CD14-positive monocyte (primary cell): Measurements from ENCODE around the gene FKBP9. TPM values are rescaled to one million over a fixed set of nuclear protein-coding genes. Genes with fewer than 3 reads are reported as not detected.
"Not testable (repeated sequence)": the region's sequence is repeated elsewhere in the genome, so short reads cannot be mapped to it uniquely, and the experiment has no call there.

Experiments
- DNase-seq, 3 donors: peaks; one replicate each; pipeline ENCODE4 v3.0.0-alpha.2; 2011 to 2022
- H2AFZ ChIP-seq: 2 replicates; pipeline ENCODE4 v1.6.0; 2012; ENCODE audit warnings: mild to moderate bottlenecking, low read depth, low read length, inconsistent platforms; ENCODE audit not compliant: insufficient read depth, poor library complexity, severe bottlenecking
- H3K27ac ChIP-seq, 2 donors: 1 replicate in 1 of 2; 2 replicates in 1 of 2; pipeline ENCODE4 v1.5.1; 2012 to 2013; ENCODE audit warnings: low read length in 2 of 2, control low read depth in 1 of 2, inconsistent platforms in 1 of 2, low read depth in 1 of 2, mild to moderate bottlenecking in 1 of 2
- H3K27me3 ChIP-seq, 2 donors: one replicate each; pipeline versions ENCODE4 v1.6.0 to v1.6.1; 2011 to 2013; ENCODE audit warnings: low read length in 2 of 2; ENCODE audit not compliant: control insufficient read depth in 2 of 2, insufficient read depth in 2 of 2
- H3K36me3 ChIP-seq, 2 donors: replicated peaks in 1 of 2; 1 replicate in 1 of 2; 2 replicates in 1 of 2; pipeline versions ENCODE4 v1.5.1 to v1.6.1; 2012 to 2013; ENCODE audit warnings: low read length in 2 of 2, control low read depth in 1 of 2, inconsistent platforms in 1 of 2, mild to moderate bottlenecking in 1 of 2; ENCODE audit not compliant: insufficient read depth in 2 of 2, control insufficient read depth in 1 of 2
- H3K4me1 ChIP-seq, 2 donors: 1 replicate in 1 of 2; 2 replicates in 1 of 2; pipeline versions ENCODE4 v1.5.1 to v1.6.1; 2012 to 2013; ENCODE audit warnings: low read length in 2 of 2, control low read depth in 1 of 2, inconsistent platforms in 1 of 2, mild to moderate bottlenecking in 1 of 2, moderate library complexity in 1 of 2; ENCODE audit not compliant: insufficient read depth in 2 of 2, control insufficient read depth in 1 of 2
- H3K4me2 ChIP-seq: replicated peaks from 2 replicates; pipeline ENCODE3; 2012; ENCODE audit warnings: low read length, moderate library complexity, mild to moderate bottlenecking; ENCODE audit not compliant: poor library complexity, severe bottlenecking; ENCODE audit errors: extremely low read depth
- H3K4me3 ChIP-seq, 3 experiments: fragments of 200-600 bp in 1 of 3; sonication (generic) in 1 of 3; replicated peaks in 1 of 3; 1 replicate in 2 of 3; 2 replicates in 1 of 3; pipeline ENCODE4 v1.5.1; 2011 to 2013; ENCODE audit warnings: low read length in 3 of 3, mild to moderate bottlenecking in 3 of 3, control low read depth in 2 of 3, low read depth in 2 of 3, inconsistent platforms in 1 of 3, moderate library complexity in 1 of 3
- H3K79me2 ChIP-seq: 2 replicates; pipeline ENCODE4 v1.6.0; 2012; ENCODE audit warnings: mild to moderate bottlenecking, control low read depth, inconsistent platforms, low read length, moderate library complexity; ENCODE audit not compliant: insufficient read depth
- H3K9ac ChIP-seq: 2 replicates; pipeline ENCODE4 v1.6.0; 2017; ENCODE audit warnings: low read length, mild to moderate bottlenecking; ENCODE audit not compliant: insufficient read depth, poor library complexity, severe bottlenecking
- H3K9me3 ChIP-seq, 2 donors: replicated peaks in 1 of 2; 1 replicate in 1 of 2; 2 replicates in 1 of 2; pipeline versions ENCODE4 v1.5.1 to v1.6.1; 2012 to 2013; ENCODE audit warnings: low read length in 2 of 2, control low read depth in 1 of 2; ENCODE audit not compliant: control insufficient read depth in 1 of 2, insufficient read depth in 1 of 2
- H4K20me1 ChIP-seq: 2 replicates; pipeline ENCODE4 v1.6.0; 2012; ENCODE audit warnings: mild to moderate bottlenecking, low read length, control low read depth, moderate library complexity; ENCODE audit not compliant: insufficient read depth
- H3K27ac Mint-ChIP-seq, 7 donors: one replicate each; pipeline ENCODE4 v1.8.0; 2020; ENCODE audit warnings: mild to moderate bottlenecking in 7 of 7, mixed read lengths in 7 of 7, moderate library complexity in 6 of 7, inconsistent platforms in 2 of 7
- H3K27me3 Mint-ChIP-seq, 3 donors: one replicate each; pipeline ENCODE4 v1.8.0; 2021 to 2022; ENCODE audit warnings: low read depth in 3 of 3, mild to moderate bottlenecking in 3 of 3, mixed read lengths in 3 of 3, moderate library complexity in 3 of 3, inconsistent platforms in 1 of 3
- H3K36me3 Mint-ChIP-seq, 2 donors: one replicate each; pipeline ENCODE4 v1.8.0; 2020; ENCODE audit warnings: mixed read lengths in 2 of 2, inconsistent platforms in 1 of 2, mild to moderate bottlenecking in 1 of 2
- H3K4me1 Mint-ChIP-seq: one replicate; pipeline ENCODE4 v1.8.0; 2020; ENCODE audit warnings: mild to moderate bottlenecking, mixed read lengths
- H3K4me3 Mint-ChIP-seq, 2 donors: one replicate each; pipeline ENCODE4 v1.8.0; 2020; ENCODE audit warnings: mild to moderate bottlenecking in 2 of 2, mixed read lengths in 2 of 2, moderate library complexity in 1 of 2
- H3K9me3 Mint-ChIP-seq, 7 donors: one replicate each; pipeline ENCODE4 v1.8.0; 2020 to 2022; ENCODE audit warnings: mixed read lengths in 7 of 7, mild to moderate bottlenecking in 6 of 7, moderate library complexity in 6 of 7, inconsistent platforms in 2 of 7
- WGBS: methylation state at CpG from one replicate; pipeline ENCODE4 v1.1.5; 2013; ENCODE audit warnings: missing lambda C conversion rate; ENCODE audit not compliant: insufficient coverage; 5-methylcytosine and 5-hydroxymethylcytosine counted together
- intact Hi-C, 2 donors: fragments of 100-400 bp; cut with micrococcal nuclease; formaldehyde crosslinking; loops; one replicate each; pipeline versions ENCODE4 v1.15.0 to v1.15.1; 2023
- polyA plus RNA-seq, 3 donors: library from polyadenylated mRNA; depleted of rRNA in 1 of 3; unstranded in 2 of 3; stranded (reverse) in 1 of 3; fragments of 300-500 nt in 2 of 3; fragments of >200 nt in 1 of 3; fragmentation: Illumina TruSeq in 2 of 3; gene quantifications; 1 replicate in 2 of 3; 2 replicates in 1 of 3; pipeline ENCODE4 v1.2.3, GENCODE V29; 2012 to 2021
- TF ChIP-seq, protein P1 (sequence below): fragments of 200-600 bp; IDR thresholded peaks from one replicate; pipeline ENCODE4 v1.8.0; 2022; ENCODE audit warnings: antibody characterized with exemption, mild to moderate bottlenecking

The FKBP9 gene
- polyA plus RNA-seq, 3 donors = 2.9 to 5.6 (median 4.2) TPM

DNA sequence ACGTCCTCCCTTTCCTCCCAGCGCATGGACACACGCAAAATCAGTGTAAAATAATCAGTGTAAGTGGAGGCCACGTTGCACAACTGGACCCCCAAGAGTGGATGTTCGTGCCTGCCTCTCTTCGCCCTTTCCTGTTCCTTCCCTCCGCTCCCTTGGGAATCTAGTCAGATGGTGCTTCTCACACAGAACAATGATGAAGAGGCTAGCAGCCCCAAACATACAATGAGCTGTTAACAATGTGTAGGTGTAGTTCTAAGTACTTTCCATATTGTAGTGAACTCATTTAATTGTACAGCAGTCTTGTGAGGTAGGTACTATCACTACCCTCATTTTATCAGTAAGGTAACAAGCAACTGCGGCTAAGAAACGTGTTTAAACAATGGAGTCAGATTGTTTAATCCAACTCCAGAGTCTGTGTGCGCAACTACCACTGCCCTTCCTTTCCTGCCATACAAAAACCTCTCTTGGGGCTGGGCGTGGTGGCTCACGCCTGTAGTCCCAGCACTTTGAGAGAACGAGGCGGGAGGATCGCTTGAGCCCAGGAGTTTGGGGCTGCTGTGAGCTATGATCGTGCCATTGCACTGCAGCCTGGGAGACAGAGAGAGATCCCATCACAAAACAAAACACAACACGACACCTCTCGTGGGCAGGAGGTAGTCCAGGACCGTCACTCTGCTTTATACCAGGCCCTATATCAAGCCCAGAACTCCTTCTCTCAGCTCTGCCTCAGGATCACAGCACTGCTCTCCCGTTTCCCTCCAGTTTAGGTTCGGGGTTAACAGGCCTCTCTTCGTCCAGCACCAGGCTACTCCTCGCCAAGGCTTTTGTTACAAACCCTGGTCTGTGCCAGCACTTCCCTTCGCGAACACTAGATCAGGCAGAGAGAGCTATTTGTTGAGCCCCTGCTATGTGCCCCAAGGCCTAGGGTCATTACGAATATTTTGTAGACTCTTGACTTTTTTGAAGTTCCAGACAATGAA lies 1.1 kb downstream of the FKBP9 start:
- no peaks in the 10 kb centered on the region for H4K20me1 ChIP-seq
- 88% methylated on average over 20 of the region's 26 CpGs for WGBS
- Mint-ChIP-seq H3K36me3 (no peaks in the 10 kb centered on the region), H3K4me3 (peak overlapping the region; percentile 72 to 88), H3K9me3 (peaks cover 0 to 10% (median 0%) of the 10 kb centered on the region in 7 donors), H3K4me1 (peaks cover 14% of the 10 kb centered on the region), H3K27me3 (peaks cover 15 to 26% (median 21%) of the 10 kb centered on the region in 3 donors), H3K27ac (peak overlapping the region in 2 of 7 donors; percentile 32 to 38)
- no peaks in the 10 kb centered on the region for H3K36me3 ChIP-seq
- TF ChIP-seq, protein P1, sequence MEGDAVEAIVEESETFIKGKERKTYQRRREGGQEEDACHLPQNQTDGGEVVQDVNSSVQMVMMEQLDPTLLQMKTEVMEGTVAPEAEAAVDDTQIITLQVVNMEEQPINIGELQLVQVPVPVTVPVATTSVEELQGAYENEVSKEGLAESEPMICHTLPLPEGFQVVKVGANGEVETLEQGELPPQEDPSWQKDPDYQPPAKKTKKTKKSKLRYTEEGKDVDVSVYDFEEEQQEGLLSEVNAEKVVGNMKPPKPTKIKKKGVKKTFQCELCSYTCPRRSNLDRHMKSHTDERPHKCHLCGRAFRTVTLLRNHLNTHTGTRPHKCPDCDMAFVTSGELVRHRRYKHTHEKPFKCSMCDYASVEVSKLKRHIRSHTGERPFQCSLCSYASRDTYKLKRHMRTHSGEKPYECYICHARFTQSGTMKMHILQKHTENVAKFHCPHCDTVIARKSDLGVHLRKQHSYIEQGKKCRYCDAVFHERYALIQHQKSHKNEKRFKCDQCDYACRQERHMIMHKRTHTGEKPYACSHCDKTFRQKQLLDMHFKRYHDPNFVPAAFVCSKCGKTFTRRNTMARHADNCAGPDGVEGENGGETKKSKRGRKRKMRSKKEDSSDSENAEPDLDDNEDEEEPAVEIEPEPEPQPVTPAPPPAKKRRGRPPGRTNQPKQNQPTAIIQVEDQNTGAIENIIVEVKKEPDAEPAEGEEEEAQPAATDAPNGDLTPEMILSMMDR = no peak
- no peak for DNase-seq
- peak overlapping the region; percentile 97 for H2AFZ ChIP-seq
- H3K4me2 ChIP-seq = peak overlapping the region; percentile 88
- H3K79me2 ChIP-seq = no peaks in the 10 kb centered on the region
- H3K9me3 ChIP-seq = no peaks in the 10 kb centered on the region
- peaks cover 0 to 14% of the 10 kb centered on the region in 2 donors for H3K27me3 ChIP-seq
- intact Hi-C loops = no loop called here
- H3K4me3 ChIP-seq = peak overlapping the region; percentile 51 to 94 (median 59)
- peaks cover 12% of the 10 kb centered on the region in 2 donors for H3K4me1 ChIP-seq
- peak overlapping the region; percentile 64 for H3K9ac ChIP-seq
- no peak overlapping the region for H3K27ac ChIP-seq

DNA sequence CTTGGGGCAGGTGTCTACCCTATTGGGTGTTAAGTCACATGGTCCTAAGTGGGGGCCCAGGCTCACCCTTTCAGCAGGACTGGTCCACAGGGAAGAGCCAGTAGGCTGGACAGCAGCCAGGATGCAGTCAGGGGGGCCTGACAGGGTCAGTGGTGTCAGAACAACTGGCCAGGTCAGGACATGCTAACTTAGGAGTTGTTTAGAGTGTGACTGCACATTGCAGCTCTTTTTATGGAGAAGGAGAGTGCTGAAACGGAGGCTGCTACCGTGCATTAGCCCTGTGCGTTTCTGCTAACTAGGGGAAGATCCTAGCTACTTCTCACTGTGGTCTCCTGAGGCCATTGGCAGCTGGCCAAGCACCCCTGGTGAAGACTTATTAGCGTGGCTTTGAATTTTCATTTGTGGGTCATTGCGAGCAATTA lies 6.7 kb downstream of the FKBP9 start:
- DNase-seq, H3K79me2 ChIP-seq, H3K4me1 ChIP-seq, H3K27me3 Mint-ChIP-seq, H3K27me3 ChIP-seq, H3K4me3 Mint-ChIP-seq, H2AFZ ChIP-seq, H3K27ac Mint-ChIP-seq, H4K20me1 ChIP-seq, H3K27ac ChIP-seq, H3K4me2 ChIP-seq, H3K36me3 ChIP-seq, H3K4me3 ChIP-seq, H3K9ac ChIP-seq, H3K9me3 Mint-ChIP-seq, intact Hi-C loops, H3K36me3 Mint-ChIP-seq, H3K9me3 ChIP-seq: not testable (repeated sequence)
- H3K4me1 Mint-ChIP-seq = peaks cover 23% of the 10 kb centered on the region
- 0% methylated on average over 3 of the region's 5 CpGs for WGBS
